ENCODE results near the gene TRAPPC8.
"Not testable (repeated sequence)": the region's sequence is repeated elsewhere in the genome, so short reads cannot be mapped to it uniquely, and the experiment has no call there.

TRAPPC8 gene

GRCh38 chr18:31919366-31919765, 23.6 kb downstream of the TRAPPC8 start:
- not testable (repeated sequence) for DNase-seq; H3K9me3 ChIP-seq (ENCODE audit: control insufficient read depth, low read length); H3K4me3 ChIP-seq (ENCODE audit: insufficient read depth, low read depth, low read length, poor library complexity, severe bottlenecking); H3K27me3 ChIP-seq (replicated peaks; ENCODE audit: control insufficient read depth, insufficient read depth, low read length, poor library complexity, severe bottlenecking); H3K36me3 ChIP-seq (ENCODE audit: control insufficient read depth, insufficient read depth, low read length); H3K4me1 ChIP-seq (ENCODE audit: control insufficient read depth, insufficient read depth, low read length, poor library complexity, severe bottlenecking); H3K27ac ChIP-seq (ENCODE audit: insufficient read depth, low read length, poor library complexity, severe bottlenecking)

DNA sequence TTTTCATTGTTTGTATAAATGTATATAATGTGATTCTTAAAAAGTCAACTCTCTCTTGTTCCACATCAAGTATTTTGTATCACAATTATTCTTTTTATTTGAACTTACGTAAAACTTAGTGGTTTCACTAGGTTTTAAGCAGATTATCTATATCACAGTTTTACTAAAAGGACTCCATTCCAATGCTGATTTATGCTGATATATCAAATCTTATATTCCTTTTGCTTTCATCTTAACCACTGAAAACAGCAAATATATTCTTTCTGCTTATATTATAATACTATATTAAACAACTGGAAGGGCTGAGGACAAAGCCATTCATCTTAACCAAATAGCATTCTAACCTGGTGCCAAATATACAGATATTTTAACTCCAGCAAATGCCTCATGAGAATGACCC, 24.2 kb downstream of the TRAPPC8 start:
- no peak overlapping the region for H3K4me3 ChIP-seq (ENCODE audit: insufficient read depth, low read depth, low read length, poor library complexity, severe bottlenecking)
- H3K9me3 ChIP-seq (ENCODE audit: control insufficient read depth, low read length), result no peaks in the 10 kb centered on the region
- DNase-seq, result no peak
- H3K27me3 ChIP-seq (replicated peaks; ENCODE audit: control insufficient read depth, insufficient read depth, low read length, poor library complexity, severe bottlenecking), result no peaks in the 10 kb centered on the region
- H3K36me3 ChIP-seq (ENCODE audit: control insufficient read depth, insufficient read depth, low read length), result peaks cover 4% of the 10 kb centered on the region
- H3K27ac ChIP-seq (ENCODE audit: insufficient read depth, low read length, poor library complexity, severe bottlenecking), result no peak overlapping the region
- H3K4me1 ChIP-seq (ENCODE audit: control insufficient read depth, insufficient read depth, low read length, poor library complexity, severe bottlenecking), result no peaks in the 10 kb centered on the region

- no peaks in the 10 kb centered on the region for H3K9me3 ChIP-seq (ENCODE audit: control insufficient read depth, low read length)
- peaks cover 46% of the 10 kb centered on the region for H3K36me3 ChIP-seq (ENCODE audit: control insufficient read depth, insufficient read depth, low read length)
- H3K4me1 ChIP-seq (ENCODE audit: control insufficient read depth, insufficient read depth, low read length, poor library complexity, severe bottlenecking), result no peaks in the 10 kb centered on the region
- no peak overlapping the region for H3K27ac ChIP-seq (ENCODE audit: insufficient read depth, low read length, poor library complexity, severe bottlenecking)
- H3K4me3 ChIP-seq (ENCODE audit: insufficient read depth, low read depth, low read length, poor library complexity, severe bottlenecking), result no peak overlapping the region
- H3K27me3 ChIP-seq (replicated peaks; ENCODE audit: control insufficient read depth, insufficient read depth, low read length, poor library complexity, severe bottlenecking), result no peaks in the 10 kb centered on the region
- no peak for DNase-seq
Observed at GRCh38 chr18:31901063-31901462, 41.9 kb downstream of the TRAPPC8 start.

- H3K4me3 ChIP-seq (ENCODE audit: insufficient read depth, low read depth, low read length, poor library complexity, severe bottlenecking); H3K4me1 ChIP-seq (ENCODE audit: control insufficient read depth, insufficient read depth, low read length, poor library complexity, severe bottlenecking); H3K9me3 ChIP-seq (ENCODE audit: control insufficient read depth, low read length); H3K27ac ChIP-seq (ENCODE audit: insufficient read depth, low read length, poor library complexity, severe bottlenecking); H3K27me3 ChIP-seq (replicated peaks; ENCODE audit: control insufficient read depth, insufficient read depth, low read length, poor library complexity, severe bottlenecking); DNase-seq: not testable (repeated sequence)
- H3K36me3 ChIP-seq (ENCODE audit: control insufficient read depth, insufficient read depth, low read length), result peaks cover 38% of the 10 kb centered on the region
Observed at GRCh38 chr18:31899771-31900170, 43.2 kb downstream of the TRAPPC8 start.

- Histone ChIP-seq H3K4me3 (ENCODE audit: insufficient read depth, low read depth, low read length, poor library complexity, severe bottlenecking) (no peak overlapping the region), H3K4me1 (ENCODE audit: control insufficient read depth, insufficient read depth, low read length, poor library complexity, severe bottlenecking) (no peaks in the 10 kb centered on the region), H3K36me3 (ENCODE audit: control insufficient read depth, insufficient read depth, low read length) (peaks cover 21% of the 10 kb centered on the region), H3K27ac (ENCODE audit: insufficient read depth, low read length, poor library complexity, severe bottlenecking) (no peak overlapping the region), H3K27me3 (replicated peaks; ENCODE audit: control insufficient read depth, insufficient read depth, low read length, poor library complexity, severe bottlenecking) (no peaks in the 10 kb centered on the region), H3K9me3 (ENCODE audit: control insufficient read depth, low read length) (no peaks in the 10 kb centered on the region)
- DNase-seq, result no peak
Observed at GRCh38 chr18:31892936-31893335, 50.0 kb downstream of the TRAPPC8 start.

DNA sequence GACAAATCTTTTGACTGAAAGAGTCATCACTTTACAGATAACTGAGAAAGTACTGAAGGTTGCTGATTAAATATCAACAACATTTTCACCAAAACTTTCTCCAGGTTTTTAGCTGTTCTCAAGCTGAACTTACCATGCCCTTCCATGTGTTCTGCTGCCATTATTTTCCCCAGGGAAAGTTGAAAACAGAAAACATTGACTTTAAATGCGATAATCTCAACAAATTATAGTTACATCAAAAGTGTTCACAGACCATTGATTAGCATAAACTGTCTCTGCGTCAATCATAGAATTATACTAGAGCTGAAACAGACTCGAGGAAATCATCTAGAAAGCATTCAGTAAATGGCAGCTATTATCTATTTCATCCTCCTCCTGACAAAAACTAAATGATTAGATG, 51.4 kb downstream of the TRAPPC8 start:
- DNase-seq, result no peak
- Histone ChIP-seq H3K4me1 (ENCODE audit: control insufficient read depth, insufficient read depth, low read length, poor library complexity, severe bottlenecking) (no peaks in the 10 kb centered on the region), H3K27ac (ENCODE audit: insufficient read depth, low read length, poor library complexity, severe bottlenecking) (no peak overlapping the region), H3K9me3 (ENCODE audit: control insufficient read depth, low read length) (no peaks in the 10 kb centered on the region), H3K4me3 (ENCODE audit: insufficient read depth, low read depth, low read length, poor library complexity, severe bottlenecking) (no peak overlapping the region), H3K27me3 (replicated peaks; ENCODE audit: control insufficient read depth, insufficient read depth, low read length, poor library complexity, severe bottlenecking) (no peaks in the 10 kb centered on the region), H3K36me3 (ENCODE audit: control insufficient read depth, insufficient read depth, low read length) (peaks cover 24% of the 10 kb centered on the region)

DNA sequence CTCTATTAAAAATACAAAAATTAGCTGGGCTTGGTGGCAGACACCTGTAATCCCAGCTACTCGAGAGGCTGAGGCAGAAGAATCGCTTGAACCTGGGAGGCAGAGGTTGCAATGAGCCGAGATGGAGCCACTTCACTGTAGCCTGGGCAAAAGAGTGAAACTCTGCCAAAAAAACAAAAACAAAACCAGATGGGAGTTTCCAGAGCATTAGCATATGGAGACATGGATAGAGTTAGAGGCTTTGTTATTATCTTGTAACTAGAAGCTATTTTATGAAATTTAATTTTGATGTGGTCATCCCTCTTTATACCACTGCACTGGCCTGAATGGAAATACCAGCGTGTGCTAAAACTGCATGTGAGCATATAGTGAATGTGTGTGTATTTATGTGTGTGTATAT, 58.9 kb downstream of the TRAPPC8 start:
- H3K4me1 ChIP-seq (ENCODE audit: control insufficient read depth, insufficient read depth, low read length, poor library complexity, severe bottlenecking), result no peaks in the 10 kb centered on the region
- peaks cover 22% of the 10 kb centered on the region for H3K36me3 ChIP-seq (ENCODE audit: control insufficient read depth, insufficient read depth, low read length)
- H3K9me3 ChIP-seq (ENCODE audit: control insufficient read depth, low read length), result no peaks in the 10 kb centered on the region
- H3K27ac ChIP-seq (ENCODE audit: insufficient read depth, low read length, poor library complexity, severe bottlenecking), result no peak overlapping the region
- DNase-seq, result no peak
- H3K27me3 ChIP-seq (replicated peaks; ENCODE audit: control insufficient read depth, insufficient read depth, low read length, poor library complexity, severe bottlenecking), result no peaks in the 10 kb centered on the region
- H3K4me3 ChIP-seq (ENCODE audit: insufficient read depth, low read depth, low read length, poor library complexity, severe bottlenecking), result no peak overlapping the region

DNA sequence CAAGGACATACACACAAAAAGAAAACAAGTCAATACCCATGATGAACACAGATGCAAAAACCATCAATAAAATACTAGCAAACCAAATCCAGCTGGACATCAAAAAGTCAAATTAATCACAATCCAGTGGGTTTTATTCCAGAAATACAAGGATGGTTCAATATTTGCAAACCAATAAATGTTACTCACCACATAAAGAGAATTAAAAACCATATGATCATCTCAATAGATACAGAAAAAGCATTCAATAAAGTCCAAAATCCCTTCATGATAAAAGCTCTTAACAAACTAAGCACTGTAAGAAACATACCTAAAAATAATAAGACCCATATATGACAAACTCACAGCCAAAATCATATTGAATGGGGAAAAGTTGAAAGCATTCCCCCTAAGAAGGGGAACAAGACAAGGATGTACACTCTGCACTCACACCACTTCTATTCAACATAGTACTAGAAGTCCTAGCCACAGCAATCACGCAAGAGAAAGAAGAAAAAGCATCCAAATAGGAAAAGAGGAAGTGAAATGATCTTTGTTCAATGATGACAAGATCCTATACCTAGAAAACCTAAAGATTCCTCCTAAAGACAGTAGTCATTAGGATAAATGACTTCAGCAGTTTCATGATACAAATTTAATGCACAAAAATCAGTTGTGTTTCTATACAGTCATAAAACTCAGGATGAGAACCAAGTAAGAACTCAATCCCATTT, 62.6 kb downstream of the TRAPPC8 start:
- H3K9me3 ChIP-seq (ENCODE audit: control insufficient read depth, low read length), result no peaks in the 10 kb centered on the region
- H3K27ac ChIP-seq (ENCODE audit: insufficient read depth, low read length, poor library complexity, severe bottlenecking), result no peak overlapping the region
- H3K4me1 ChIP-seq (ENCODE audit: control insufficient read depth, insufficient read depth, low read length, poor library complexity, severe bottlenecking), result no peaks in the 10 kb centered on the region
- peaks cover 29% of the 10 kb centered on the region for H3K36me3 ChIP-seq (ENCODE audit: control insufficient read depth, insufficient read depth, low read length)
- H3K4me3 ChIP-seq (ENCODE audit: insufficient read depth, low read depth, low read length, poor library complexity, severe bottlenecking), result no peak overlapping the region
- no peak for DNase-seq
- no peaks in the 10 kb centered on the region for H3K27me3 ChIP-seq (replicated peaks; ENCODE audit: control insufficient read depth, insufficient read depth, low read length, poor library complexity, severe bottlenecking)

DNA sequence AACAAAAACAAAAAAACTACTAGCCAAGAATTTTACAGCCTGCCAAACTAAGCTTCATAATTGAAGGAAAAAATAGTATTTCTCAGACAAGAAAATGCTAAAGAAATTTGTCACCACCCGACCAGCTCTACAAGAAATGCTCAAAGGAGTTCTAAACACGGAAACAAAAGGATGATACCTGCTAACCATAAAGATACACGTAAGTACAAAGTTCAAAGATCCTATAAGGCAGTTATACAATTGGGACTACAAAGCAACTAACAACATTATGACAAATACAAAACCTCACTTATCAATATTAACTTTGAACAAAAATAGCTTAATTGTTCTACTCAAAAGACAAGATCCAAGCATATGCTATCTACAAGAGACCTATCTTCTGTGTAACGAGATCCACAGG, 64.6 kb downstream of the TRAPPC8 start:
- Histone ChIP-seq H3K4me3 (ENCODE audit: insufficient read depth, low read depth, low read length, poor library complexity, severe bottlenecking) (no peak overlapping the region), H3K9me3 (ENCODE audit: control insufficient read depth, low read length) (no peaks in the 10 kb centered on the region), H3K4me1 (ENCODE audit: control insufficient read depth, insufficient read depth, low read length, poor library complexity, severe bottlenecking) (no peaks in the 10 kb centered on the region), H3K27ac (ENCODE audit: insufficient read depth, low read length, poor library complexity, severe bottlenecking) (no peak overlapping the region), H3K27me3 (replicated peaks; ENCODE audit: control insufficient read depth, insufficient read depth, low read length, poor library complexity, severe bottlenecking) (no peaks in the 10 kb centered on the region), H3K36me3 (ENCODE audit: control insufficient read depth, insufficient read depth, low read length) (peaks cover 41% of the 10 kb centered on the region)
- no peak for DNase-seq

- peaks cover 43% of the 10 kb centered on the region for H3K36me3 ChIP-seq (ENCODE audit: control insufficient read depth, insufficient read depth, low read length)
- H3K27me3 ChIP-seq (replicated peaks; ENCODE audit: control insufficient read depth, insufficient read depth, low read length, poor library complexity, severe bottlenecking), result no peaks in the 10 kb centered on the region
- no peaks in the 10 kb centered on the region for H3K4me1 ChIP-seq (ENCODE audit: control insufficient read depth, insufficient read depth, low read length, poor library complexity, severe bottlenecking)
- H3K9me3 ChIP-seq (ENCODE audit: control insufficient read depth, low read length), result no peaks in the 10 kb centered on the region
- no peak overlapping the region for H3K4me3 ChIP-seq (ENCODE audit: insufficient read depth, low read depth, low read length, poor library complexity, severe bottlenecking)
- DNase-seq, result no peak
- no peak overlapping the region for H3K27ac ChIP-seq (ENCODE audit: insufficient read depth, low read length, poor library complexity, severe bottlenecking)
Observed at GRCh38 chr18:31877900-31878299, 65.0 kb downstream of the TRAPPC8 start.

All from effector memory CD4-positive, alpha-beta T cell (primary cell).